GM12878 (cell line): ENCODE results near the gene RUFY4. TPM values are rescaled to one million over a fixed set of nuclear protein-coding genes. Genes with fewer than 3 reads are reported as not detected.

ENCODE experiments used
- ATAC-seq: fragments of 200-7000 bp; cut with Tn5 transposase; 3 replicates; pipeline ENCODE4 v1.9.1; 2020; ENCODE audit warnings: mild to moderate bottlenecking, moderate library complexity
- BruUV-seq: library from RNA; stranded (reverse); fragments of 400-500 nt; replicated peaks from 2 replicates; lab custom pipeline; 2021; lab: Mats Ljungman, UMichigan
- CTCF ChIA-PET: fragments of 300-600 bp; sonication (Branson Sonifier 250); formaldehyde crosslinking; extraction: SDS; loops from one replicate; lab custom pipeline; 2021; ENCODE audit warnings: inconsistent platforms; lab: Yijun Ruan, JAX
- POLR2A ChIA-PET: fragments of 350-600 bp; formaldehyde crosslinking; extraction: SDS; loops from one replicate; lab custom pipeline; 2021; ENCODE audit warnings: inconsistent platforms; lab: Charles Lee
- RAD21 ChIA-PET: fragments of 300-600 bp; sonication (Branson Sonifier 250); formaldehyde crosslinking; loops from one replicate; lab custom pipeline; 2023; ENCODE audit warnings: antibody characterized with exemption; ENCODE audit not compliant: unreplicated experiment; lab: Charles Lee
- SMC1A ChIA-PET: fragments of 300-600 bp; sonication (Branson Sonifier 250); formaldehyde crosslinking; loops from one replicate; lab custom pipeline; 2023; ENCODE audit not compliant: unreplicated experiment, uncharacterized antibody; lab: Charles Lee
- DNase-seq: peaks from one replicate; pipeline ENCODE4 v3.0.0-alpha.2; 2011; ENCODE audit warnings: low read depth, low spot score
- FAIRE-seq: peaks from 3 replicates; lab custom pipeline; 2011; peaks lifted over from hg19 to GRCh38; lab: Jason Lieb, UNC
- H2AFZ ChIP-seq: 2 replicates; pipeline ENCODE4 v1.6.0; 2011; ENCODE audit warnings: low read depth, low read length, control low read depth; ENCODE audit not compliant: control insufficient read depth
- H3K27ac ChIP-seq: 2 replicates; pipeline ENCODE4 v1.5.1; 2011; ENCODE audit warnings: control low read depth; ENCODE audit not compliant: control insufficient read depth, insufficient read depth
- H3K27me3 ChIP-seq, 2 experiments: replicated peaks in 1 of 2; 2 replicates each; pipeline versions ENCODE4 v1.6.0 to v1.6.1; 2011; ENCODE audit warnings: low read length in 1 of 2; ENCODE audit not compliant: control insufficient read depth in 2 of 2, insufficient read depth in 2 of 2
- H3K36me3 ChIP-seq, 2 experiments: 2 replicates each; pipeline ENCODE4 v1.5.1; 2011; ENCODE audit warnings: low read length in 1 of 2; ENCODE audit not compliant: control insufficient read depth in 2 of 2, insufficient read depth in 2 of 2
- H3K4me1 ChIP-seq: 2 replicates; pipeline ENCODE4 v1.6.1; 2011; ENCODE audit warnings: mild to moderate bottlenecking, low read length, moderate library complexity, mixed read lengths; ENCODE audit not compliant: control insufficient read depth, insufficient read depth
- H3K4me2 ChIP-seq: 2 replicates; pipeline ENCODE4 v1.6.0; 2011; ENCODE audit warnings: control low read depth; ENCODE audit not compliant: control insufficient read depth, insufficient read depth
- H3K4me3 ChIP-seq: fragments of 200-600 bp; sonication (generic); 2 replicates; pipeline ENCODE4 v1.5.1; 2016
- H3K79me2 ChIP-seq: 2 replicates; pipeline ENCODE4 v1.6.0; 2011; ENCODE audit warnings: low read length; ENCODE audit not compliant: control insufficient read depth, insufficient read depth
- H3K9ac ChIP-seq: 2 replicates; pipeline ENCODE4 v1.8.0; 2011; ENCODE audit warnings: low read length, control low read depth, mixed read lengths; ENCODE audit not compliant: control insufficient read depth, insufficient read depth
- H3K9me3 ChIP-seq: replicated peaks from 3 replicates; pipeline ENCODE4 v1.5.1; 2011; ENCODE audit warnings: mild to moderate bottlenecking, low read length; ENCODE audit not compliant: control insufficient read depth, insufficient read depth
- H4K20me1 ChIP-seq: 2 replicates; pipeline ENCODE4 v1.6.0; 2011; ENCODE audit not compliant: control insufficient read depth, insufficient read depth
- EGR1 ChIP-seq, 2 experiments: IDR thresholded peaks; 1 replicate in 1 of 2; 2 replicates in 1 of 2; pipeline ENCODE4 v1.6.1; 2011 to 2012; ENCODE audit warnings: low read depth in 2 of 2, low read length in 2 of 2, borderline replicate concordance in 1 of 2, mild to moderate bottlenecking in 1 of 2, moderate library complexity in 1 of 2
- JUNB ChIP-seq: IDR thresholded peaks from 2 replicates; pipeline ENCODE4 v1.6.1; 2016; ENCODE audit warnings: antibody characterized with exemption, mild to moderate bottlenecking
- NBN ChIP-seq: fragments of 450-650 bp; IDR thresholded peaks from 2 replicates; pipeline ENCODE4 v1.6.1; 2016
- NFYB ChIP-seq: IDR thresholded peaks from 2 replicates; pipeline ENCODE4 v1.6.1; 2011; ENCODE audit warnings: low read depth, mild to moderate bottlenecking, low read length, improper control_type of control experiment, moderate library complexity; ENCODE audit not compliant: insufficient read depth
- STAT1 ChIP-seq: fragments of 450-650 bp; conservative IDR thresholded peaks from 2 replicates; pipeline ENCODE4 v1.6.1; 2014; ENCODE audit warnings: antibody characterized with exemption, mild to moderate bottlenecking
- SUPT20H ChIP-seq: IDR thresholded peaks from 2 replicates; pipeline ENCODE4 v1.6.1; 2011; ENCODE audit warnings: low read depth, mild to moderate bottlenecking, low read length, moderate library complexity, borderline replicate concordance; ENCODE audit not compliant: control insufficient read depth
- ZNF274 ChIP-seq: IDR thresholded peaks from one replicate; pipeline ENCODE4 v1.8.0; 2011; ENCODE audit not compliant: insufficient read length, insufficient read depth
- WGBS: methylation state at CpG from one replicate; pipeline ENCODE4 v1.1.6; 2016; ENCODE audit warnings: low lambda C conversion rate; ENCODE audit not compliant: insufficient replicate concordance, insufficient coverage; ENCODE audit errors: missing lambda C conversion rate; 5-methylcytosine and 5-hydroxymethylcytosine counted together
- in situ Hi-C: fragments of 300-500 bp; cut with MboI; formaldehyde crosslinking; loops from 9 replicates; pipeline ENCODE4 v1.14.3; 2018; ENCODE audit warnings: mixed read lengths
- intact Hi-C: fragments of 100-400 bp; cut with micrococcal nuclease; formaldehyde crosslinking; loops from one replicate; pipeline ENCODE4 v1.14.2; 2022; ENCODE audit not compliant: unreplicated experiment
- polyA plus RNA-seq, 11 experiments: library from polyadenylated mRNA; depleted of rRNA in 4 of 11; unstranded in 6 of 11; stranded (reverse) in 5 of 11; fragments of >200 nt; fragmentation: Nextera tagmentation in 4 of 11; fragmentation: Illumina TruSeq in 1 of 11; extraction: Ambion mirVana in 4 of 11; extraction: Trizol in 1 of 11; gene quantifications; 1 replicate in 1 of 11; 2 replicates in 10 of 11; pipeline versions ENCODE4 v1.2.1 to v1.2.3, GENCODE V29; 2011 to 2016; ENCODE audit warnings: inconsistent platforms in 2 of 11, missing spikeins in 2 of 11, low read depth in 1 of 11
- total RNA-seq, 4 experiments: library from RNA; depleted of rRNA in 3 of 4; stranded (reverse); fragments of >200 nt in 3 of 4; fragmentation: Illumina TruSeq in 1 of 4; extraction: Trizol in 1 of 4; gene quantifications; 2 replicates each; pipeline versions ENCODE4 v1.2.1 to v1.2.3, GENCODE V29; 2013 to 2021
- TF ChIP-seq, protein P1 (sequence below): fragments of 450-650 bp; IDR thresholded peaks from 2 replicates; pipeline ENCODE4 v1.6.1; 2014; ENCODE audit warnings: mild to moderate bottlenecking

RUFY4 gene
- total and polyA plus RNA-seq, 10 of the 15 experiments (the other 5 are each of a cell fraction or from before 2014, with no cell fraction given): 0.05 to 2.7 (median 0.90) TPM

DNA sequence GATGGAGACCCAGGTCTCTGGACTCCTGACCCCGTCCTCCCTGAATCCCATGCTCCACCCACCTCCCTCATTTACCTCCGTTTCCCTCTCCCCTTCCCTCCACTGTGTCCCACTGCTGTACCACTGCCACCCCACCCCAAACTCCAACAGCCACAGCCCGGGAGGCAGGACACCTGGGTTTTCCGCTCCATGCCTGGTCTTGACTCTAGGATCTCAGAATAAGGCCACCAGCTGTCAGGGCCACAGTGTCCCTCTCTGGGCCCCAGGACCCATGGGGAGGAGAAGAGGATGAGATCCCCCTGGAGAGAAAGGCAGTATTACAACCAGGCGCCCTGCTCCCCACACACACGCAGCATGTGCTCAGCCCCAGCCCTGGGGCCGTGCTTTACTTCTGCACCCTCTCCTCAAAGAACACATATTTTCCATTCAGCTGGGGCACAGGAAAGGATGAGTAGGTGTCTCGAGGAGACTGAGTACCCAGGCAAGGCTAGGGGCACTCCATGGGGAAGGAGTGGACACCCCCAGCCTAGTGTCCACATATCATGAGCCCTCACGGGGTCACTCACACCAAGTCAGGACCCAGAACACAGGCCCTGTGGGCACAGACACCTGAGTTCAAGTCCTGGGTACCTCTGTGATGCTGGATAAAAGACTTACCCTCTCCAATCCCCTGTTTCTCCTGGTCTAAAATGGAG, 700 bp downstream of the RUFY4 start:
- TF ChIP-seq ZNF274 (no peak), EGR1 (IDR thresholded peaks at IDR 0.05; ENCODE audit: borderline replicate concordance in 1 of 2, low read depth in 2 of 2, low read length in 2 of 2) (no peak)
- TF ChIP-seq, all 136 proteins: peak for 0
- ChIA-PET CTCF (interaction anchor here (0.7 to 3.4 kb wide), 9 partner anchors 11 to 284 kb away, joined by 3 to 12 read pairs (median 4); no protein-coding TSS in a partner anchor), POLR2A (no interaction called here), RAD21 (interaction anchor here (1.1 kb wide), 1 partner anchor 81 kb away, joined by 3 read pairs; no protein-coding TSS in a partner anchor), SMC1A (no interaction called here)
- in situ Hi-C loops: loop anchor here (5.0 kb wide), 1 partner anchor 277 kb away; no protein-coding TSS in a partner anchor
- Histone ChIP-seq H3K9me3 (no peaks in the 10 kb centered on the region), H3K36me3 (no peaks in the 10 kb centered on the region), H3K27ac (no peak overlapping the region), H4K20me1 (no peaks in the 10 kb centered on the region), H3K27me3 (no peaks in the 10 kb centered on the region), H3K79me2 (no peaks in the 10 kb centered on the region), H3K4me2 (peak overlapping the region; percentile 79; the same call in 1 of the 2 replicates), H2AFZ (no peak overlapping the region), H3K9ac (no peak overlapping the region), H3K4me1 (peaks cover 10% of the 10 kb centered on the region), H3K4me3 (no peak overlapping the region)
- 20% methylated on average over 9 of the region's 9 CpGs for WGBS
- no peak for FAIRE-seq
- no peak for ATAC-seq
- DNase-seq: no peak
- BruUV-seq: no TSS peak
- intact Hi-C loops: loop anchor here (2.0 to 5.0 kb wide), 3 partner anchors 81 to 182 kb away; partner anchors contain the start of gene CXCR1

GRCh38 chr2:218070587-218070986, 1.5 kb downstream of the RUFY4 start:
- DNase-seq (no peak), FAIRE-seq (no peak), ATAC-seq (no peak)
- intact Hi-C loops (loop anchor here (5.0 kb wide), 1 partner anchor 97 kb away; the partner anchor contains the start of gene CXCR1), in situ Hi-C loops (no loop called here)
- no peak overlapping the region for H3K9ac ChIP-seq
- H3K79me2 ChIP-seq: no peaks in the 10 kb centered on the region
- 39% methylated on average over 4 of the region's 4 CpGs for WGBS
- no peak overlapping the region for H3K27ac ChIP-seq
- H3K27me3 ChIP-seq: no peaks in the 10 kb centered on the region
- no peak overlapping the region for H3K4me2 ChIP-seq
- no TSS peak for BruUV-seq
- no peaks in the 10 kb centered on the region for H3K36me3 ChIP-seq
- no peaks in the 10 kb centered on the region for H4K20me1 ChIP-seq
- POLR2A ChIA-PET: no interaction called here
- H3K4me1 ChIP-seq: peaks cover 10% of the 10 kb centered on the region
- H2AFZ ChIP-seq: no peak overlapping the region
- no peak for TF ChIP-seq JUNB
- no peak for TF ChIP-seq NFYB
- TF ChIP-seq SUPT20H: no peak
- TF ChIP-seq, protein P1, sequence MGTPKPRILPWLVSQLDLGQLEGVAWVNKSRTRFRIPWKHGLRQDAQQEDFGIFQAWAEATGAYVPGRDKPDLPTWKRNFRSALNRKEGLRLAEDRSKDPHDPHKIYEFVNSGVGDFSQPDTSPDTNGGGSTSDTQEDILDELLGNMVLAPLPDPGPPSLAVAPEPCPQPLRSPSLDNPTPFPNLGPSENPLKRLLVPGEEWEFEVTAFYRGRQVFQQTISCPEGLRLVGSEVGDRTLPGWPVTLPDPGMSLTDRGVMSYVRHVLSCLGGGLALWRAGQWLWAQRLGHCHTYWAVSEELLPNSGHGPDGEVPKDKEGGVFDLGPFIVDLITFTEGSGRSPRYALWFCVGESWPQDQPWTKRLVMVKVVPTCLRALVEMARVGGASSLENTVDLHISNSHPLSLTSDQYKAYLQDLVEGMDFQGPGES: no peak
- no peak for TF ChIP-seq NBN
- no peak for TF ChIP-seq STAT1
- RAD21 ChIA-PET: no interaction called here
- CTCF ChIA-PET: interaction anchor here (0.7 to 1.6 kb wide), 5 partner anchors 10 to 285 kb away, joined by 3 to 4 read pairs (median 3); no protein-coding TSS in a partner anchor
- no peaks in the 10 kb centered on the region for H3K9me3 ChIP-seq
- H3K4me3 ChIP-seq: no peak overlapping the region
- SMC1A ChIA-PET: no interaction called here
